K562 (cell line): ENCODE data around the gene SEC14L5. TPM values are rescaled to one million over a fixed set of nuclear protein-coding genes. Genes with fewer than 3 reads are reported as not detected.

Experiments
- BRD4 ChIP-seq: fragments of 200-600 bp; sonication (generic); IDR thresholded peaks from 2 replicates; pipeline ENCODE4 v1.6.1; 2017; ENCODE audit warnings: inconsistent platforms
- EZH2 ChIP-seq: IDR thresholded peaks from 2 replicates; pipeline ENCODE4 v1.6.1; 2012; ENCODE audit warnings: low read depth, mild to moderate bottlenecking, inconsistent platforms, low read length, borderline replicate concordance
- HDAC2 ChIP-seq: fragments of 450-650 bp; IDR thresholded peaks from 2 replicates; pipeline ENCODE4 v1.6.1; 2016; ENCODE audit warnings: mild to moderate bottlenecking
- KLF13 ChIP-seq: fragments of 450-650 bp; IDR thresholded peaks from 2 replicates; pipeline ENCODE4 v1.6.1; 2016; ENCODE audit warnings: missing genetic modification characterization, low read depth, mild to moderate bottlenecking, missing compliant biosample characterization, moderate library complexity, borderline replicate concordance
- SETDB1 ChIP-seq: IDR thresholded peaks from one replicate; pipeline ENCODE4 v1.6.1; 2012; ENCODE audit warnings: low read length, control low read depth, inconsistent platforms
- TAF15 ChIP-seq: fragments of 200-400 bp; formaldehyde crosslinking; IDR thresholded peaks from 2 replicates; pipeline ENCODE4 v1.6.1; 2017; ENCODE audit warnings: mild to moderate bottlenecking, low read depth, low read length, moderate library complexity
- ZFP30 ChIP-seq: fragments of 250-450 bp; sonication (Bioruptor Pico); IDR thresholded peaks from 2 replicates; pipeline ENCODE4 v1.8.0; 2022; ENCODE audit warnings: moderate library complexity, mild to moderate bottlenecking, inconsistent platforms, borderline replicate concordance
- ZFP36 ChIP-seq: fragments of 150-350 bp; IDR thresholded peaks from 2 replicates; pipeline ENCODE4 v1.6.1; 2018; ENCODE audit warnings: low read length, low read depth; ENCODE audit not compliant: partially characterized antibody
- polyA plus RNA-seq, 8 experiments: library from polyadenylated mRNA; depleted of rRNA in 4 of 8; stranded (reverse) in 5 of 8; unstranded in 3 of 8; fragments of >200 nt; fragmentation: Nextera tagmentation in 2 of 8; fragmentation: Illumina TruSeq in 1 of 8; extraction: Ambion mirVana in 2 of 8; extraction: Trizol in 1 of 8; gene quantifications; 2 replicates each; pipeline versions ENCODE4 v1.2.1 to v1.2.3, GENCODE V29; 2011 to 2014; ENCODE audit warnings: inconsistent platforms in 1 of 8, missing spikeins in 1 of 8
- total RNA-seq, 7 experiments: library from RNA; depleted of rRNA in 6 of 7; stranded (reverse); fragments of >200 nt in 6 of 7; fragmentation: Illumina TruSeq in 2 of 7; extraction: Trizol in 2 of 7; gene quantifications; 2 replicates each; pipeline versions ENCODE4 v1.2.1 to v1.2.3, GENCODE V29; 2011 to 2021; ENCODE audit warnings: low replicate concordance in 1 of 7
- TF ChIP-seq, protein P1 (sequence below): sonication (generic); formaldehyde crosslinking; IDR thresholded peaks from 2 replicates; pipeline ENCODE4 v1.8.1; 2023; ENCODE audit warnings: missing genetic modification reagents, mild to moderate bottlenecking, borderline replicate concordance
- TF ChIP-seq, protein P2 (sequence below): fragments of 200-600 bp; sonication (generic); IDR thresholded peaks from one replicate; pipeline ENCODE4 v1.6.1; 2012; ENCODE audit warnings: mild to moderate bottlenecking, low read depth, low read length, inconsistent platforms

Gene SEC14L5
- total and polyA plus RNA-seq, 9 of the 15 experiments (the other 6 are each of a cell fraction or from before 2014, with no cell fraction given), result 0.11 TPM; not detected in 8

DNA sequence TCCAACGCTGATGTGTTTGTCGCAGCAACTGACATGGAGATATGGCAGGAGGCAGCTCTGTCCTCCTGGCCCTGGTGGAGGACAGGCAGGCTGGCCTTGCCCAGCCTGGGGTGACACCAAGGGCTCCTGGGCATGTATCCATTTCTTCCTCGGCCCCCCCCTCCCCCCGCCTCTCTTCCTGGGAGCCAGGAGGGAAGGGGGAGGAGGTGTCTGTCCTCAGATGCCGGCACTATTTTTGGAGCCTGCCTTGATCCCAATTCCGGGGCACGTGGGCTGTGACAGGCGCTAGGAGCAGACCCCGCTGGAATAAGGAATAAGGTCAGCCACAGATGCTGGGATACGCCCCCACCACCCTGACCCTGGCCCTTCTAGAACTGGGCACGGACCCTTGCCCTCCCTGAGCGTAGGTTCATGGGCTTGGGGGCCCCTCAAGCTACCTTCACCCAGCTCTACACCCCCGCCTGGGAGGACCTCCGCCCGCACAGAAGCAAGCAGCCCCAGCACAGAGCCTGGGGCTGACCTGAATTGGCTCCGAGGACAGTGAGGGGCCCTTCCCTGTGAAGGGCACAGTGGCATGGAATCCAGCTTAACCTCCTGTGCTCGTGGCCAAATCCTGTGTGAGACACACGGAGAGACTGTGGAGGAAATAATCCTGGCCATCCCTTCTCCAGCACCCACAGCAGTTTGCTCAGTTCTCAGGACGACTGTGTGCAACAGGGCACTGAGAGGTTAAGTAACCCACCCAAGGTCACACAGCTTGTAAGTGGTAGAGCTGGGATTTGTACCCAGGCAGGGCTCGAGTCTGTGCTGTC is 24.1 kb downstream of the SEC14L5 start (continued):
- TF ChIP-seq HDAC2, result no peak
- TF ChIP-seq BRD4, result no peak
- no peak for TF ChIP-seq SETDB1
- TF ChIP-seq, protein P1, sequence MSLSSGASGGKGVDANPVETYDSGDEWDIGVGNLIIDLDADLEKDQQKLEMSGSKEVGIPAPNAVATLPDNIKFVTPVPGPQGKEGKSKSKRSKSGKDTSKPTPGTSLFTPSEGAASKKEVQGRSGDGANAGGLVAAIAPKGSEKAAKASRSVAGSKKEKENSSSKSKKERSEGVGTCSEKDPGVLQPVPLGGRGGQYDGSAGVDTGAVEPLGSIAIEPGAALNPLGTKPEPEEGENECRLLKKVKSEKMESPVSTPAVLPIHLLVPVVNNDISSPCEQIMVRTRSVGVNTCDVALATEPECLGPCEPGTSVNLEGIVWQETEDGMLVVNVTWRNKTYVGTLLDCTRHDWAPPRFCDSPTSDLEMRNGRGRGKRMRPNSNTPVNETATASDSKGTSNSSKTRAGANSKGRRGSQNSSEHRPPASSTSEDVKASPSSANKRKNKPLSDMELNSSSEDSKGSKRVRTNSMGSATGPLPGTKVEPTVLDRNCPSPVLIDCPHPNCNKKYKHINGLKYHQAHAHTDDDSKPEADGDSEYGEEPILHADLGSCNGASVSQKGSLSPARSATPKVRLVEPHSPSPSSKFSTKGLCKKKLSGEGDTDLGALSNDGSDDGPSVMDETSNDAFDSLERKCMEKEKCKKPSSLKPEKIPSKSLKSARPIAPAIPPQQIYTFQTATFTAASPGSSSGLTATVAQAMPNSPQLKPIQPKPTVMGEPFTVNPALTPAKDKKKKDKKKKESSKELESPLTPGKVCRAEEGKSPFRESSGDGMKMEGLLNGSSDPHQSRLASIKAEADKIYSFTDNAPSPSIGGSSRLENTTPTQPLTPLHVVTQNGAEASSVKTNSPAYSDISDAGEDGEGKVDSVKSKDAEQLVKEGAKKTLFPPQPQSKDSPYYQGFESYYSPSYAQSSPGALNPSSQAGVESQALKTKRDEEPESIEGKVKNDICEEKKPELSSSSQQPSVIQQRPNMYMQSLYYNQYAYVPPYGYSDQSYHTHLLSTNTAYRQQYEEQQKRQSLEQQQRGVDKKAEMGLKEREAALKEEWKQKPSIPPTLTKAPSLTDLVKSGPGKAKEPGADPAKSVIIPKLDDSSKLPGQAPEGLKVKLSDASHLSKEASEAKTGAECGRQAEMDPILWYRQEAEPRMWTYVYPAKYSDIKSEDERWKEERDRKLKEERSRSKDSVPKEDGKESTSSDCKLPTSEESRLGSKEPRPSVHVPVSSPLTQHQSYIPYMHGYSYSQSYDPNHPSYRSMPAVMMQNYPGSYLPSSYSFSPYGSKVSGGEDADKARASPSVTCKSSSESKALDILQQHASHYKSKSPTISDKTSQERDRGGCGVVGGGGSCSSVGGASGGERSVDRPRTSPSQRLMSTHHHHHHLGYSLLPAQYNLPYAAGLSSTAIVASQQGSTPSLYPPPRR (CRISPR knock-in tag), result no peak
- TF ChIP-seq ZFP30 (CRISPR knock-in tag), result no peak
- TF ChIP-seq, protein P2, sequence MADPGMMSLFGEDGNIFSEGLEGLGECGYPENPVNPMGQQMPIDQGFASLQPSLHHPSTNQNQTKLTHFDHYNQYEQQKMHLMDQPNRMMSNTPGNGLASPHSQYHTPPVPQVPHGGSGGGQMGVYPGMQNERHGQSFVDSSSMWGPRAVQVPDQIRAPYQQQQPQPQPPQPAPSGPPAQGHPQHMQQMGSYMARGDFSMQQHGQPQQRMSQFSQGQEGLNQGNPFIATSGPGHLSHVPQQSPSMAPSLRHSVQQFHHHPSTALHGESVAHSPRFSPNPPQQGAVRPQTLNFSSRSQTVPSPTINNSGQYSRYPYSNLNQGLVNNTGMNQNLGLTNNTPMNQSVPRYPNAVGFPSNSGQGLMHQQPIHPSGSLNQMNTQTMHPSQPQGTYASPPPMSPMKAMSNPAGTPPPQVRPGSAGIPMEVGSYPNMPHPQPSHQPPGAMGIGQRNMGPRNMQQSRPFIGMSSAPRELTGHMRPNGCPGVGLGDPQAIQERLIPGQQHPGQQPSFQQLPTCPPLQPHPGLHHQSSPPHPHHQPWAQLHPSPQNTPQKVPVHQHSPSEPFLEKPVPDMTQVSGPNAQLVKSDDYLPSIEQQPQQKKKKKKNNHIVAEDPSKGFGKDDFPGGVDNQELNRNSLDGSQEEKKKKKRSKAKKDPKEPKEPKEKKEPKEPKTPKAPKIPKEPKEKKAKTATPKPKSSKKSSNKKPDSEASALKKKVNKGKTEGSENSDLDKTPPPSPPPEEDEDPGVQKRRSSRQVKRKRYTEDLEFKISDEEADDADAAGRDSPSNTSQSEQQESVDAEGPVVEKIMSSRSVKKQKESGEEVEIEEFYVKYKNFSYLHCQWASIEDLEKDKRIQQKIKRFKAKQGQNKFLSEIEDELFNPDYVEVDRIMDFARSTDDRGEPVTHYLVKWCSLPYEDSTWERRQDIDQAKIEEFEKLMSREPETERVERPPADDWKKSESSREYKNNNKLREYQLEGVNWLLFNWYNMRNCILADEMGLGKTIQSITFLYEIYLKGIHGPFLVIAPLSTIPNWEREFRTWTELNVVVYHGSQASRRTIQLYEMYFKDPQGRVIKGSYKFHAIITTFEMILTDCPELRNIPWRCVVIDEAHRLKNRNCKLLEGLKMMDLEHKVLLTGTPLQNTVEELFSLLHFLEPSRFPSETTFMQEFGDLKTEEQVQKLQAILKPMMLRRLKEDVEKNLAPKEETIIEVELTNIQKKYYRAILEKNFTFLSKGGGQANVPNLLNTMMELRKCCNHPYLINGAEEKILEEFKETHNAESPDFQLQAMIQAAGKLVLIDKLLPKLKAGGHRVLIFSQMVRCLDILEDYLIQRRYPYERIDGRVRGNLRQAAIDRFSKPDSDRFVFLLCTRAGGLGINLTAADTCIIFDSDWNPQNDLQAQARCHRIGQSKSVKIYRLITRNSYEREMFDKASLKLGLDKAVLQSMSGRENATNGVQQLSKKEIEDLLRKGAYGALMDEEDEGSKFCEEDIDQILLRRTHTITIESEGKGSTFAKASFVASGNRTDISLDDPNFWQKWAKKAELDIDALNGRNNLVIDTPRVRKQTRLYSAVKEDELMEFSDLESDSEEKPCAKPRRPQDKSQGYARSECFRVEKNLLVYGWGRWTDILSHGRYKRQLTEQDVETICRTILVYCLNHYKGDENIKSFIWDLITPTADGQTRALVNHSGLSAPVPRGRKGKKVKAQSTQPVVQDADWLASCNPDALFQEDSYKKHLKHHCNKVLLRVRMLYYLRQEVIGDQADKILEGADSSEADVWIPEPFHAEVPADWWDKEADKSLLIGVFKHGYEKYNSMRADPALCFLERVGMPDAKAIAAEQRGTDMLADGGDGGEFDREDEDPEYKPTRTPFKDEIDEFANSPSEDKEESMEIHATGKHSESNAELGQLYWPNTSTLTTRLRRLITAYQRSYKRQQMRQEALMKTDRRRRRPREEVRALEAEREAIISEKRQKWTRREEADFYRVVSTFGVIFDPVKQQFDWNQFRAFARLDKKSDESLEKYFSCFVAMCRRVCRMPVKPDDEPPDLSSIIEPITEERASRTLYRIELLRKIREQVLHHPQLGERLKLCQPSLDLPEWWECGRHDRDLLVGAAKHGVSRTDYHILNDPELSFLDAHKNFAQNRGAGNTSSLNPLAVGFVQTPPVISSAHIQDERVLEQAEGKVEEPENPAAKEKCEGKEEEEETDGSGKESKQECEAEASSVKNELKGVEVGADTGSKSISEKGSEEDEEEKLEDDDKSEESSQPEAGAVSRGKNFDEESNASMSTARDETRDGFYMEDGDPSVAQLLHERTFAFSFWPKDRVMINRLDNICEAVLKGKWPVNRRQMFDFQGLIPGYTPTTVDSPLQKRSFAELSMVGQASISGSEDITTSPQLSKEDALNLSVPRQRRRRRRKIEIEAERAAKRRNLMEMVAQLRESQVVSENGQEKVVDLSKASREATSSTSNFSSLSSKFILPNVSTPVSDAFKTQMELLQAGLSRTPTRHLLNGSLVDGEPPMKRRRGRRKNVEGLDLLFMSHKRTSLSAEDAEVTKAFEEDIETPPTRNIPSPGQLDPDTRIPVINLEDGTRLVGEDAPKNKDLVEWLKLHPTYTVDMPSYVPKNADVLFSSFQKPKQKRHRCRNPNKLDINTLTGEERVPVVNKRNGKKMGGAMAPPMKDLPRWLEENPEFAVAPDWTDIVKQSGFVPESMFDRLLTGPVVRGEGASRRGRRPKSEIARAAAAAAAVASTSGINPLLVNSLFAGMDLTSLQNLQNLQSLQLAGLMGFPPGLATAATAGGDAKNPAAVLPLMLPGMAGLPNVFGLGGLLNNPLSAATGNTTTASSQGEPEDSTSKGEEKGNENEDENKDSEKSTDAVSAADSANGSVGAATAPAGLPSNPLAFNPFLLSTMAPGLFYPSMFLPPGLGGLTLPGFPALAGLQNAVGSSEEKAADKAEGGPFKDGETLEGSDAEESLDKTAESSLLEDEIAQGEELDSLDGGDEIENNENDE, result no peak
- TF ChIP-seq KLF13 (tag), result no peak
- TF ChIP-seq EZH2, result no peak
- TF ChIP-seq TAF15, result no peak
- TF ChIP-seq ZFP36, result peak; percentile 69
- TF ChIP-seq, all 486 proteins: peak for 3
